Right lung (tissue), 5 donors: ENCODE data around the gene ARHGAP33. TPM values are rescaled to one million over a fixed set of nuclear protein-coding genes. Genes with fewer than 3 reads are reported as not detected.

ENCODE experiments used
- DNase-seq, 2 donors: peaks; one replicate each; pipeline ENCODE4 v3.0.0-alpha.2; 2013
- polyA plus RNA-seq, 5 donors: library from polyadenylated mRNA; unstranded; fragments of 120-200 nt; gene quantifications; one replicate each; pipeline versions ENCODE4 v1.2.1 to v1.2.3, GENCODE V29; 2013; ENCODE audit warnings: inconsistent platforms in 1 of 5, low replicate concordance in 1 of 5; ENCODE audit not compliant: insufficient read length in 5 of 5, insufficient read depth in 1 of 5

Gene ARHGAP33
- polyA plus RNA-seq, 5 donors, result 21.8 to 40.7 (median 27.3) TPM

DNA sequence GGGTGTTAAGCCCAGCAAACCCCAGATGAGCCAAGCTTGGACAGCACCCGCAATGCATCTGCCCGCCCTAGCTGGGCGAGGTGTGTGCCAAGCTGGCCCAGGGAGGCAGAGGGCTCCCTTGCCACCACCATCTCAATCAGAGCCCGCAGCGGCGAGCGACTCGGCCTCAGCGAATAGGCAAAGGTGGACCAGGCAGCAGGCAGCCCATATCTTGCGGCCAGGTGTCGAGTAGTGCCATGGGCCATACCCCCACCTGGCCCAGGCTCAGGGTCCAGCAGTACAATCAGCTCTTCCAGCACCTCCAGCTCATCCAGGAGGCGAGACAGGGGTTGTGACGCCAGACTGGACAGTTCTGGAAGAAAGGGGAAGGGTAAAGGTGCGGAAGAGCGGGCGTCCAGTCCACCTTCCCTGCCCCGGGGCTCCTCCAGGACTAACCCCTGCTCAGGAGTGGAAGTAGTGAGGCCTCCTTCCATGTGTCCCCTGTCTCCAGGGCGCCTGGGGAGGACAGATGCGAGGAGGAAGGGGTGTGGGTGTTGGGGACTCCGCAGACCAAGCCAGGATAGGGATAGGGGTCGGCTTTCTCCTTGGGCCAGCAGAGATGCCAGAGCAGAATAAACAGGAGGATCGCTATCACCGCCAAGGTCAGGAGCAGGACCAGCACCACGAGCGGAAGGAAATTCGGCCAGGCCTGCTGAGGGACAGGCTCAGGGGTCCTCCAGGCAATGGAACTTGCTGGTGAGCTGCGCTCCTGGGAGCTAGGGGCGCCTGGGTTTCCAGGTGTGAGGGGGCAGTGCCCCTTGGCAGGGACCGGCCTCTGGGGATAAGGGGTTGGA is 35.9 kb upstream of the ARHGAP33 start:
- DNase-seq, result no peak

DNA sequence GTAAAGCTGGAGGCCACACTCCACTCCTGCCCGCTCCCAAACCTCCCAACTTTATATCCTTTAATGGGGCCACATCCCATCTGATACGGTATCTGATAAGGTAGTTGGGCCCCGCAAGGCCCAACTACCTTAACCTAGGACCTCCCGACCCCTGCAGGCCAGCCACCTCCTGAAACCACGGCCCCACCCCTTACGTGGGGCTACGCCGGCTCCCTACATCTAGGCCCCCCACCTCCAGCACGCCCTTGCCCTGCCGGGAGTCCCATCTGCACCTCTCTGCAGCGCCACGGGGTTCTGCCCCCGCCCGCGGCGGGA is 35.3 kb upstream of the ARHGAP33 start:
- DNase-seq, result no peak

DNA sequence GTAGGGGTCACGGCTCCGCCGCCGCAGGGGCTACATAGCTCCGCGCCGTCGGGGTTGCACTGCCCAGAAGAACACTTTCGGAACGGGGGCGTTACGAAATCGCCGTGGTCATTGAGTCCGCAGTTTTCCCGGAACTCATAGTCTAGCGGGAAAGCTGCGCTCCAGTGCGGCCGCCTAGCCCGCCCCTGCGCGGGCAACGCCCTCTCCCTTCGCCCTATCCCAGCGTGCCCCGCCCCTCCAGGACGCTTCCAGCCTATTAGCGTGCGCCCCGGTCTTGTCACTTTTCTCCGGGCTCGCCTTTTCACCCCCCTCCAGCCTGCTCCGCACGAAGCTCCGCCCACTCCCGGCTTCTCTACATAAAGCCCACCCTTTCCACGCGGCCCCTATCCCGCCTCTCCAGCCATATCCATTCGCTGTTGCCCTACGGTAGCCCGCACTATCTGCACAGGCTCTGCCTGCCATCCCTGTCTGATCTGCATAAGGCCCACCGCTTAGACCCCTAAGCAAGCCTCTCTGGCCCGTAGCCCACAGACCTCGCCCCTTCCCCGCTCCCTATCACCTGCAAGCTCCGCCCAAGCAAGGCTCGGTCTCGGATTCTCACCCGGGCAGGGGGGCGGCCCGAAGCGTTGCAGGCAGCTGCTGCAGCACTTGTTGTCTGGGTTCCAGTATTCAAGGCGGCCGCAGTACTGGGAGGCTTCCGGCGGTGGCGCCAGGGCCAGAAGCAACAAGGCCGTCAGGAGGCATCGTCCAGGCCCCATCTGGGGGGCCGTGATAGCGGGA is 34.8 kb upstream of the ARHGAP33 start:
- DNase-seq, result peak; percentile 96 to 97

DNA sequence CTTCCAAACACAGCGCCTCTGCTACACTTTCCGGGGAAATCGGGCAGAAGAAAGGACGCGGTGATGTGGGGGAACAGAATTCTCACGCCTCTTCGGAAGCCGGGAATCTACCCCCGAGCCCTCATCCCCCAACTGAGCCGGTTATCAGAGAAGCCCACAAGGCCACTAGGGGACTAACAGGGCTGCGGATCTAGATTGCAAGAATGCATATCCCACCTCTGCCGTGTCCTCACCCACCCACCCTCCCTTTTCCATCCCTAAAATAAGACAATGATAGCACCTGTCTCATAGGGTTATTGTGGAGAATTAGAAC is 34.2 kb upstream of the ARHGAP33 start:
- no peak for DNase-seq

DNA sequence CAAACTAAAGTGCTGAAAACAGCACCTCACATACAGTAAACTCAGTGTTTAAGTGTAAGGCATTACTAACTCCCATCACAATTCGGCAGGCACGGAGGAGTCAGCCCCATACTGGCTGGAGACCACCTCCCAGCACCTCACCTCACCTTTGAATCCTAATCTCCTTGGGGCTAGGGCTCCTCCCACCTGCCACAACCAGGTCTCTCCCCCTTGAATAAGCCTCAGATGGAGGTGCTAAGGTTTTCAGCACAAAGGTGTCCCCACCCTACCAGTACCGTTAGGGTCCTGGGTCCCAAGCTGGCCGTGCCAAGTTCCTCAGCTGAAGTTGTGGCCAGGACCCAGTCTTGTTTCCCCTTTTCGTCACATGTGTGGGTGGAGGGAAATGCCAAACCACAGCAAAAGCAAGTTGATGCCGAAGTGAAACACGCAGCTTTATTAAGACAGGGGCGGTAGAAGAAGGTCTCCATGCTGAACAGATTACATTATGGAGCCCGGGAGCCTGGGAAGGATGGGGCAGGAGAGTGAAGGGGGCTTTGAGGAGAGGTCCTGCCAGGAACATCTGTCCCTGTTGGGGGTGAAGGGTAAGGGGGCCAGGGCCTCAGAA is 33.1 kb upstream of the ARHGAP33 start, which contains the start of gene IGFLR1:
TSS of gene IGFLR1 (minus strand) at position 332 of the 604 bp plus-strand sequence. CDS start 1,272 bp downstream, outside the sequence.
- no peak for DNase-seq

DNA sequence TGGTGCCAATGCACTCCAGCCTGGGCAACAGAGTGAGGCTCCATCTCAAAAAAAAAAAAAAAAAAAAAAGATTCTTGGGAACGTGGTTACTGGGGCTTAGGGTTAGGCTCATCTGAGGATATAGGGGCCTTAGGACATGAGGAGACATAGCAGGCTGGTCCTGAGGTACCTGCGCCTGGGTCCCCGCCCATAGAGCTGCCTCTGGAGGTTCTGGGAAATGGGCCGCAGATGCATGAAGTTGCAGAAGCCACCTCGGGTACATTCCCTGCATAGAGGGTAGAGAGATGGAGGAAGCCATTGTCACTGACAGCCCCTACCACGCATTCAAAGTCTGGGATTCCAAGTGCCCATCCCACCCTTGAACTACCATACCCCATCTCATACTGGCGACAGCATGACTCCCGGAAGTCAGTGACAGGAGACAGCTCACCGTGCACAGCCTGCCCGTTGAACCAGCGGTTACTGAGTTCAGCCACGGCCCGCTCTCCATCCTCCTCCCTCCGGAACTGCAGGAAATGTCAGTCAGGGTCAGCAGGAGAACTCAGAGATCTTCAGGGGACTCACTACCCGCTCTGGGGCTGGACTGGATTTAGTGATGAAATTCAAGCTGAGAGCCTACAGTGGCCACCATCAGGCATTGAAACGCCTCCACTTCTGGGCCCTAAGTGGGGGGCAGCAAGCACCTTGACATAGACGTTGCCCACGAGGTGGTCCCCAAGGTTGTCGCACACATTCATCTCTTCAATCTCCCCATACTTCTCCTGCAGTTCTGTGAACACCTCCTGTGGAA is 31.5 kb upstream of the ARHGAP33 start:
- DNase-seq, result no peak

DNA sequence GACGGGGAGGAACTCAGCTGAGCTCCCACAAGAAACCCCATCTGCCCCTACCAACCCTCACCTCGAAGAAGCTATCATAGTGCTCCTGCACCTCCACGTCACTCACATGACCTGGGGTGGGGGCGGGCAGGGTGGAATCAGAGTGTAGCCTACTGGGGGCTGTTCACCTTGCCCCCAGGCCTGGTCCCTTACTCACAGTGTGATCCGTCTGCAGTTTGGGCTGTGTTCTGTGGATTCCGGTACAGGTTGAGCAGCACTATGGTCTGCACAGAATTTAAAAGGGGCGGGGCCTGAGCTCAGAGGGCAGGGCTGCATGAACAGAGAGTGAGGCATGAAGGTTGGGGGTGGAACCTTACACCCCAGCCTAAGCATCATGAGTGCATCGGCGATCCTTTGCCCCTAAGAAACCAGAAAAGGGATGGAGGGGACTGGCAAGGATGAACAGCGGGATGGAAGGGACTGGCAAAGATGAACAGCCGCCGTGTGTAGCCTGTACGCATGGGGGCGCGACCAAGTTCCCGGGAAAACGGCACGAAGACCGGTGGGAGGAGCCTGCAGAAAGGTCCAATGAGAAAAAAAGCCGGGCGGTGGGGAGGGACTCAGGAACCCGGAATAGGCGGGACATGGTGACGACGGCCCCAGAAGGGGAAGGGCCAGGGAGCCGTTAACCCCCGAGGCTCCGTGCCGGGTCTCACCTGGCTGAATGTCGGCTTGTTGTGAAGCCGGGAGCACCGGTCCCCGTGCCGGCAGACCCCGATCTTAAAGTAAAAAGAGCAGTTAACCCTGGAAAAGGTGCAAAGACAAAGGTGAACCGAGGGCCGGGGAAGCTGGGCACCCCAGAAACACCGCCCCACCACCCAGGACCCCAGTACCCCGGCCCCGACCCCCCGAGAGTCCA is 30.7 kb upstream of the ARHGAP33 start:
- peak; percentile 90 to 93 for DNase-seq

DNA sequence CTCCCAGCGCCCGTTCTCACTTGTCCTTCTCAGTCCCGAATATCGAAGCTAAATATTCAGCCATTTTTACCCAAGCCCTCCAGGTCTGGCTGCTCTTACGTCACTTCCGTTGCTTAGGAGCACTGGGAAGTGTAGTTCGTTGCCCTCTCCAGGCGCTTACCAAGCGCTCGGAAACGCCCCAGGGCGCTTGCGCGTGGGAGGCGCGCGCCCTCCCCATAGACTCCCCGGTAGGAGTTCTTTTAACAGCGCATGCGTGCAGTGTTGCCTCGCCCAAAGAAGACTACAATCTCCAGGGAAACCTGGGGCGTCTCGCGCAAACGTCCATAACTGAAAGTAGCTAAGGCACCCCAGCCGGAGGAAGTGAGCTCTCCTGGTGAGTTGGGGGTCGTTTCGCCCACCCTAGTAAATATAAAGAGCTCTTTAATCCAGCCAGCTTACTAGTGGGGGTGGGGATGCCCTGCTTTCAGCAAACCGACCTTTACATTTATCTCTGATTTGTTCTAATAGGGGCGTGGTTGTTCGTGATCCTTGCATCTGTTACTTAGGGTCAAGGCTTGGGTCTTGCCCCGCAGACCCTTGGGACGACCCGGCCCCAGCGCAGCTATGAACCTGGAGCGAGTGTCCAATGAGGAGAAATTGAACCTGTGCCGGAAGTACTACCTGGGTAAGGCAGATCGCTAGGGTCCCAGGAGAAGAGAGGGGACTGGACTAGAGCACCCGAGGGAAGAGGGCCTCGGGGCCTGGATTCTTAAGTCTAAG is 29.9 kb upstream of the ARHGAP33 start, which contains the start of the genes PSENEN and U2AF1L4:
TSS of gene PSENEN (plus strand) at position 324 of the 759 bp plus-strand sequence. CDS start at position 604, 280 bp downstream.
TSS of gene U2AF1L4 (minus strand) at position 91 of the 759 bp plus-strand sequence. CDS start at position 64, 27 bp downstream.
- DNase-seq, result peak; percentile 99 to 100

DNA sequence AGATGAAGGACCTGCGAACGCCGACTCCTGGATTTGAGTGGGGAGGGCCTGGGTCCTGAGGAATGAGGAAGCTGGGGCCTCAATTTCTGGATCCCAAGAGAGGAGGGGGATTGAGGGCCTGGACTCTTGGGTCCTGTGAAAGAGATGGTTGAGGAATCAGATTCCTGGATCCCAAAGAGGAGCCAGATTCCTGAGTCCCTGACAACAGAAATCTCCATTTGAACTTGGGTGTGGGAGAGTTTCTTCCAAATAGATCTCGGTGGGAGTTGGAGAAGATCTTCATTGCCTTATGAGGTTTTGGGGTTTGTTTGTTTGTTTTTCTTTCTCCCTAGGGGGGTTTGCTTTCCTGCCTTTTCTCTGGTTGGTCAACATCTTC is 29.3 kb upstream of the ARHGAP33 start:
- no peak for DNase-seq

DNA sequence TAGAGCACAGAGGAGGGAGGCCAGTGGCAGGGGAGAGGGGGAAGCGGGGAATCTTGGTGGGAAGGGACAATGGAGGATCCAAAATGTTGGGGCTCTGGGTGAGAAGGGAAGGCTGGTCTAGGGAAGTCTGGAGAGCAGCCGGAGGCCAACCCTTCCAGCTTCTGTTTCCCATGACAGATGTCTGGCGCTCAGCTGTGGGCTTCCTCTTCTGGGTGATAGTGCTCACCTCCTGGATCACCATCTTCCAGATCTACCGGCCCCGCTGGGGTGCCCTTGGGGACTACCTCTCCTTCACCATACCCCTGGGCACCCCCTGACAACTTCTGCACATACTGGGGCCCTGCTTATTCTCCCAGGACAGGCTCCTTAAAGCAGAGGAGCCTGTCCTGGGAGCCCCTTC is 28.8 kb upstream of the ARHGAP33 start:
- no peak for DNase-seq

DNA sequence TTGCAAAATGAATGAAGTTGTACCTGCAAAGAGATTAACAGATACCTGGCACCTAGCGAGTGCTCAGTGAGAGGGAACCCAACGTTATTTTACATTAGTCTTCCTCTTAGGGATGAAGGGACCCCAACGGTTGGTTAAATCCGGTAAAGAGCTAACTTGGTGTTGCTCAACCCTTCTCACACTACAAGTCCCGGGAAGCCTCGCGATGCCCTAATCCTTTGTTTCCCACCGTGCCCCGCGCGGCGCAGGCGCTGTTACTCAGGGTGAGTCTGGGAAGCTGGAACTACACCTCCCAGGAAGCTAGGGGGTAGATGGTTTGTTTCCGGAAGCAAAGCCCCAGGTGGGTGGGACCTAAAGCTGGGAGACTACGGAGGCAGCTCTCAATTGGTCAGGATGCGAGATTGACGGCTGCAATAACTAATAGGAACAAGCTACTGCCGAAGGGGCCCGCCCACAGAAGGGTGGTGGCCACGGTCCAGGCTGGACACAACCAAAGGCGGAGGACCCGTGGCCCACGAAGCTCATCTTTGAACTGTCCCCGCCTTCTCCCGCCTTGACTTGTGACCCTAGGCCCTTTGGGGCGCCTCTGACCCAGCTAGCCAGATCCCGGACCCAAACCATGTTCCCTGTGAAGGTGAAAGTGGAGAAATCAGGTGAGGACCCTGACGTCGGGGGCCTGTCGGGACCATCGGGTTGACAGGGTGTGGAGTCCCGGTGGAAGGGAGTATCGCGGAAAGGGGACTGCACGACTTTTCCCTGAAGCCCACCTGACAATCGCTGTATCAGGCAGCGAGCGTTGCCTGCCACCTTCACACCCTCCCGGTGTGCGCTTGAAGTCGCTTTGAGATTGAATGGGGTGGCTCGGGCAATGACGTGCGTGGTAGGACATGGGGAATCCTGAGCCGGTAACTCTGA is 27.0 kb upstream of the ARHGAP33 start, which contains the start of gene LIN37:
TSS of gene LIN37 (plus strand) at position 471 of the 915 bp plus-strand sequence. CDS start at position 620, 149 bp downstream.
- peak; percentile 99 to 100 for DNase-seq

DNA sequence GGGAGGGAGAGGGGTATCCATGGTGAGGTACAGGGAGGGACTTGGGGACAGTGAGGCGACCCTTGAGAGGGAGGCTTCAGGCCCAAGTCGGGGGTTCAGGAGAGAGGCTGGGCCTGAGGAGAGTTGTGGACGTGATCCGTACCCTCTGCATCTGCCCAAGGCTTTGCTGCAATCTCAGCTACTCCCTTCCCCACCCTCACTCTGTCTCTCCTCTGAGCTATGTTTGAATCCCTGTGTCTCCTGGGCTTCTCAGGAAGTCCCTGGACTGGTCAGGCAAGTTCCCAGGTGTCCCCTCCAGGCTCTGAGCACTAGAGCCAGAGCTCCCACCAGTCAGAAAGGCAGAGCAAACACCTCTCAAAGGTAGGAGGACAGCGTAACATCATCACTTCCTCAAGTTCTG is 25.2 kb upstream of the ARHGAP33 start:
- no peak for DNase-seq

DNA sequence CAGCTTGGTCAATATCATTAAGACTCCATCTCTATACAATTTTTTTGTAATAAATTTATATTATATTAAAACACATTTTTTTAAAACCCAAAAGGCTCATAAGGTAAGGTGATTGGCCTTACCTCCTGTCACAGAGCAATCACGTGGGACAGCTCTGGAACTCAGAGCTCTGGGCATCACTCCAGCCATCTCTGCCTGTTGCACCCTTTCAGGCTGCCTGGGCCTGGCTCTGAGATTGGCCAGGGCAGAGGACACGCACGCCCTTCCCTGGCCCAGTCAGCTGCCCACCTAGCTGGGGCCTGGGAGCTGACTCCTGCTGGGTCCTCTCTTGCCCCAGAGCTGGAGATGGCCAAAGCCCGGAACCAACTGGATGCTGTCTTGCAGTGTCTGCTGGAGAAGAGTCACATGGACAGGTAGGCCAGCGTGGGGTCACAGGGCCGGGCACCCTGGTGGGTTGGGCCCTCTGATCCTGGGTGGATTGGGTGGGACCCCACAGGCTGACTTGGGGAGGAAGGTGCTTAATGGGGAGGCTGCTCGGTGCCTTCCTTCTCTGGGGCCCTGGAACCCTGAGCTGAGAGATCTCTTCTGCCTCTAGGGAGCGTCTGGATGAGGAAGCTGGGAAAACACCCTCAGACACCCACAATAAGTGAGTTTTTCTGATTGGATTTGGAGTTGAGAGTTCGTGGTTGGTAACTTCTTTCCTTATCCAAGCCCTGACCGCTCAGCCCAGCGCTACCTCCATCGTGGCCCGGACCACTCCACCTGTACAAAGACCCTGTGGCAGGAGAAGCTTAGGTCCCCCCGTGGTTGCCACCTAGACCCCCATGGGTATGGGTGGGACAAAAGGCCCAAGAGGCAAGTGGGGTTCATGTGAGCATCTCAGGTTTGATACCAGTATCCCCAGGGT is 23.3 kb upstream of the ARHGAP33 start:
- DNase-seq, result no peak

DNA sequence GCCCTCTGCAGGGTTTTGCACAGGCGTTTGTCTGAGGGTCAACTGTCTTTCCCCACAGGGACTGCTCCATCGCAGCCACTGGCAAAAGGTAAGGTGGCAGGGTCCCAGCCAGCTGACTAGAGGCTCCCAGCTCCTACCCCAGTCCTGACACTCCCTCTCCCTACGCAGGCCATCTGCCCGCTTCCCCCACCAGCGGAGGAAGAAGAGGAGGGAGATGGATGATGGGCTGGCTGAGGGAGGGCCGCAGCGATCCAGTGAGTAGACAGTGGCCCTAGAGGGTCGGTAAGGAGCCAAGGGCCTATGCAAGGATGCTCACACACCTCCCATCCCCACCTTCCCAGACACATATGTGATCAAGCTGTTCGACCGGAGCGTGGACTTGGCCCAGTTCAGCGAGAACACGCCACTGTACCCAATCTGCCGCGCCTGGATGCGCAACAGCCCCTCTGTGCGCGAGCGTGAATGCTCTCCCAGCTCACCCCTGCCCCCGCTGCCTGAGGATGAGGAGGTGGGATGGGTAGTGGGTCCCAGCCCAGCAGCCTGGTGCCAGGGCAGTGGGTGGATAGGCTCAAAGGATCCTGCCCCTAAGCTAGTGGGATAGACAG is 22.5 kb upstream of the ARHGAP33 start:
- no peak for DNase-seq

DNA sequence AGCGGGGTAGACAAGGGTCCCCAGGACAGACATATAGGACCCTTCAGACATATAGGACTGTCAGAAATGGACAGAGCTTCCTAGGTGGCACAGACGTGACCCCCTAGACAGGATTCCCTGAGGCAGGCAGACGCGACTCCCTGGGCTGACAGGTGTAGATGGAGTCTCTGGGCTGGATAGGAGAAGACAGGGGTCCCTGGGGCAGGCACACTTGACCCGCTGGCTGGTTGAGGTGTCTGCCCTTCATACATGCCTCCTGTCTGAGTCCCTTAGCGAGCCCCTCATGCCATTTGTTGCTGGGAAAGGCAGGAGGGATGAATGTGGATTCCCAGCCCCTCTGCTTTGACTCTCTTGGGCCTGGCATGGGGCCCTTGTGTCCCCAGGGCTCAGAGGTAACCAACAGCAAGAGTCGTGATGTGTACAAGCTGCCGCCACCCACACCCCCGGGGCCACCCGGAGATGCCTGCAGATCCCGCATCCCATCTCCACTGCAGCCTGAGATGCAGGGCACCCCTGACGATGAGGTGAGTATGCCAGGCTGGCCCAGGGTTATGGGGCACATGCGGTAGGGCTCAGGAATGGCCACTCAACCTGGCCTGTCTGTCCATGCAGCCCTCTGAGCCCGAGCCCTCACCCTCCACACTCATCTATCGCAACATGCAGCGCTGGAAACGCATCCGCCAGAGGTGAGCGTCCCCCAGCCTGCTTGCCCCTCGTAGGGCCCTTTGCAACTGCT is 21.6 kb upstream of the ARHGAP33 start:
- DNase-seq, result no peak
